A673 (cell line): Measurements from ENCODE around the gene RNF2.

Source experiments
- EZH2 ChIP-seq: fragments of 200-600 bp; sonication (generic); IDR thresholded peaks from 2 replicates; pipeline ENCODE4 v1.6.1; 2017; ENCODE audit warnings: borderline replicate concordance, low read depth, mild to moderate bottlenecking, mixed read lengths, antibody characterized with exemption, low read length; ENCODE audit not compliant: poor library complexity, severe bottlenecking
- TF ChIP-seq, protein P1 (sequence below): fragments of 300-800, 200-600 bp; sonication (generic); conservative IDR thresholded peaks from 2 replicates; pipeline ENCODE4 v1.5.1; 2017; ENCODE audit warnings: low read depth, mild to moderate bottlenecking, antibody characterized with exemption, low read length, moderate library complexity, mixed read lengths

DNA sequence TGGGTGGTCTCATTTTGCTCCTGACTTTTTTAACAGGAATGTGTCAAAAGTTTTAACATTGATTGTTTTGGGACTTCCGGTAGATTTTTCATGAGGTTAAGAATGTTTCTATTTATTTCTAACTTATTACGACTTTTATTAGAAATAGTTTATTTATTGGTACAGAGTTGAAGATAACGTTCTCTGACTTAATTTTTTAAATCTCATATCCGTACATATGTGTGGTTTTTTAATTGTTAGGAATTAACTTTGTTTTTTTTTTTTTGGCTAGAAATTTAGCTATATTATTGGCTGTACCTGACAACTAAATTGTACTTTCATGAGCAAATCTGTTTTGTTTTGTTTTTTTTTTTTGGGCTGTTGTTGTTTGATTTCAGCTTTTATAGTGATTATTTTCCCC is 32.0 kb downstream of the RNF2 start:
- TF ChIP-seq, protein P1, sequence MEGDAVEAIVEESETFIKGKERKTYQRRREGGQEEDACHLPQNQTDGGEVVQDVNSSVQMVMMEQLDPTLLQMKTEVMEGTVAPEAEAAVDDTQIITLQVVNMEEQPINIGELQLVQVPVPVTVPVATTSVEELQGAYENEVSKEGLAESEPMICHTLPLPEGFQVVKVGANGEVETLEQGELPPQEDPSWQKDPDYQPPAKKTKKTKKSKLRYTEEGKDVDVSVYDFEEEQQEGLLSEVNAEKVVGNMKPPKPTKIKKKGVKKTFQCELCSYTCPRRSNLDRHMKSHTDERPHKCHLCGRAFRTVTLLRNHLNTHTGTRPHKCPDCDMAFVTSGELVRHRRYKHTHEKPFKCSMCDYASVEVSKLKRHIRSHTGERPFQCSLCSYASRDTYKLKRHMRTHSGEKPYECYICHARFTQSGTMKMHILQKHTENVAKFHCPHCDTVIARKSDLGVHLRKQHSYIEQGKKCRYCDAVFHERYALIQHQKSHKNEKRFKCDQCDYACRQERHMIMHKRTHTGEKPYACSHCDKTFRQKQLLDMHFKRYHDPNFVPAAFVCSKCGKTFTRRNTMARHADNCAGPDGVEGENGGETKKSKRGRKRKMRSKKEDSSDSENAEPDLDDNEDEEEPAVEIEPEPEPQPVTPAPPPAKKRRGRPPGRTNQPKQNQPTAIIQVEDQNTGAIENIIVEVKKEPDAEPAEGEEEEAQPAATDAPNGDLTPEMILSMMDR, result no peak
- TF ChIP-seq EZH2, result no peak
